Ascending aorta (tissue), 2 donors: ENCODE measurements around the gene CCDC170. TPM values are rescaled to one million over a fixed set of nuclear protein-coding genes. Genes with fewer than 3 reads are reported as not detected.
"Not testable (repeated sequence)": the region's sequence is repeated elsewhere in the genome, so short reads cannot be mapped to it uniquely, and the experiment has no call there.

ENCODE experiments used
- DNase-seq, 2 donors: peaks; one replicate each; pipeline ENCODE4 v3.0.0-alpha.2; 2019; ENCODE audit warnings: low spot score in 2 of 2
- H3K27ac ChIP-seq, 2 donors: fragments of 200-600 bp; sonication (generic); one replicate each; pipeline ENCODE4 v1.5.1; 2016 to 2017; ENCODE audit warnings: mild to moderate bottlenecking in 1 of 2
- H3K27me3 ChIP-seq: fragments of 200-600 bp; sonication (generic); one replicate; pipeline ENCODE4 v1.5.1; 2017
- H3K36me3 ChIP-seq, 2 donors: fragments of 200-600 bp; sonication (generic); one replicate each; pipeline ENCODE4 v1.5.1; 2016
- H3K4me1 ChIP-seq, 2 donors: fragments of 200-600 bp; sonication (generic); one replicate each; pipeline ENCODE4 v1.5.1; 2016 to 2017; ENCODE audit warnings: mild to moderate bottlenecking in 1 of 2
- H3K4me3 ChIP-seq, 2 donors: fragments of 200-600 bp; sonication (generic); one replicate each; pipeline ENCODE4 v1.5.1; 2016 to 2017; ENCODE audit warnings: mild to moderate bottlenecking in 1 of 2
- H3K9me3 ChIP-seq, 2 donors: fragments of 200-600 bp; sonication (generic); one replicate each; pipeline ENCODE4 v1.5.1; 2016
- intact Hi-C: fragments of 100-400 bp; cut with DNase I; formaldehyde crosslinking; loops from one replicate; pipeline ENCODE4 v1.15.1; 2023
- total RNA-seq: library from RNA; depleted of rRNA; stranded (reverse); fragments of >200 nt; gene quantifications from one replicate; pipeline ENCODE4 v1.1.0, GENCODE V29; 2016
- TF ChIP-seq, protein P1 (sequence below), 3 experiments: fragments of 200-600 bp in 2 of 3; fragments of 450-650 bp in 1 of 3; sonication (generic) in 2 of 3; IDR thresholded peaks; one replicate each; pipeline ENCODE4 v1.5.1; 2016 to 2019; ENCODE audit warnings: antibody characterized with exemption in 3 of 3, mild to moderate bottlenecking in 1 of 3, moderate library complexity in 1 of 3

Gene CCDC170
- total RNA-seq, 1 donor from 2014 or later, result not detected

DNA sequence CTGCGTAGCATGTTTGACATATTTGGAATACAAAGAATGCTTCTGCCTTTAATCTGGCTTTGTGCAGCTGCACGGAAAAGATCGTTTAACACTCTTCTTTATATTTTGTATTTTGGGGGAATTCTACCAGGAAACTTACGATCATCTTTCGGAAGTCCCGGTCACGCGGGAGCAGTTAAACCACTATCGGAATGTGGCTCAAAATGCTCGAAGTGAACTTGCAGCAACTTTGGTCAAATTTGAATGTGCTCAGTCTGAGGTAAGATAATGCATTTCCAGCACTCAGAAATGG, 42.3 kb downstream of the CCDC170 start:
- no peak for DNase-seq
- intact Hi-C loops, result no loop called here
- no peak overlapping the region for H3K27ac ChIP-seq
- no peak overlapping the region for H3K4me3 ChIP-seq
- H3K27me3 ChIP-seq, result no peaks in the 10 kb centered on the region
- TF ChIP-seq, protein P1, sequence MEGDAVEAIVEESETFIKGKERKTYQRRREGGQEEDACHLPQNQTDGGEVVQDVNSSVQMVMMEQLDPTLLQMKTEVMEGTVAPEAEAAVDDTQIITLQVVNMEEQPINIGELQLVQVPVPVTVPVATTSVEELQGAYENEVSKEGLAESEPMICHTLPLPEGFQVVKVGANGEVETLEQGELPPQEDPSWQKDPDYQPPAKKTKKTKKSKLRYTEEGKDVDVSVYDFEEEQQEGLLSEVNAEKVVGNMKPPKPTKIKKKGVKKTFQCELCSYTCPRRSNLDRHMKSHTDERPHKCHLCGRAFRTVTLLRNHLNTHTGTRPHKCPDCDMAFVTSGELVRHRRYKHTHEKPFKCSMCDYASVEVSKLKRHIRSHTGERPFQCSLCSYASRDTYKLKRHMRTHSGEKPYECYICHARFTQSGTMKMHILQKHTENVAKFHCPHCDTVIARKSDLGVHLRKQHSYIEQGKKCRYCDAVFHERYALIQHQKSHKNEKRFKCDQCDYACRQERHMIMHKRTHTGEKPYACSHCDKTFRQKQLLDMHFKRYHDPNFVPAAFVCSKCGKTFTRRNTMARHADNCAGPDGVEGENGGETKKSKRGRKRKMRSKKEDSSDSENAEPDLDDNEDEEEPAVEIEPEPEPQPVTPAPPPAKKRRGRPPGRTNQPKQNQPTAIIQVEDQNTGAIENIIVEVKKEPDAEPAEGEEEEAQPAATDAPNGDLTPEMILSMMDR (IDR thresholded peaks at IDR 0.05), result no peak
- H3K9me3 ChIP-seq, result peaks cover 0 to 8% of the 10 kb centered on the region in 2 donors
- H3K36me3 ChIP-seq, result no peaks in the 10 kb centered on the region
- H3K4me1 ChIP-seq, result no peaks in the 10 kb centered on the region

DNA sequence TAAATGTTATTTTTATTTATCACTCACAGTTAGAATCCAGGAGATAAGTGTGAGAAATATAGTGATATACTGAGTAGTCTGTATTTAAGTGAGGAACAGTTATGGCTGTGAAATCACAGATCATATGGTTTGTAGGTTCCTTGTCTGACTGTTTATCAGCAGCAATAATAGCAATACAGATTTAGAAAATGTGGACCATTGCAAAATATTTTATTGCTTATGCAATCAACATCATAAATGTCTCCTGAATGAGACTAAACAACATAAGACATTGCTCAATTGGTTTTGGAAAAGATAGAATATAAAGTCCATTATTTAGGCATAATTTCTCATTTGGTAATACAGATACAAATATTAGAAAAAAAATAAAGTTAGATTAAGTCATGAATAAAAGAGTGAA, 43.7 kb downstream of the CCDC170 start:
- no peaks in the 10 kb centered on the region for H3K27me3 ChIP-seq
- no peaks in the 10 kb centered on the region for H3K4me1 ChIP-seq
- DNase-seq, result no peak
- intact Hi-C loops, result no loop called here
- TF ChIP-seq, protein P1 (IDR thresholded peaks at IDR 0.05), result no peak
- H3K9me3 ChIP-seq, result peaks cover 0 to 8% of the 10 kb centered on the region in 2 donors
- no peak overlapping the region for H3K27ac ChIP-seq
- H3K4me3 ChIP-seq, result no peak overlapping the region
- H3K36me3 ChIP-seq, result no peaks in the 10 kb centered on the region

DNA sequence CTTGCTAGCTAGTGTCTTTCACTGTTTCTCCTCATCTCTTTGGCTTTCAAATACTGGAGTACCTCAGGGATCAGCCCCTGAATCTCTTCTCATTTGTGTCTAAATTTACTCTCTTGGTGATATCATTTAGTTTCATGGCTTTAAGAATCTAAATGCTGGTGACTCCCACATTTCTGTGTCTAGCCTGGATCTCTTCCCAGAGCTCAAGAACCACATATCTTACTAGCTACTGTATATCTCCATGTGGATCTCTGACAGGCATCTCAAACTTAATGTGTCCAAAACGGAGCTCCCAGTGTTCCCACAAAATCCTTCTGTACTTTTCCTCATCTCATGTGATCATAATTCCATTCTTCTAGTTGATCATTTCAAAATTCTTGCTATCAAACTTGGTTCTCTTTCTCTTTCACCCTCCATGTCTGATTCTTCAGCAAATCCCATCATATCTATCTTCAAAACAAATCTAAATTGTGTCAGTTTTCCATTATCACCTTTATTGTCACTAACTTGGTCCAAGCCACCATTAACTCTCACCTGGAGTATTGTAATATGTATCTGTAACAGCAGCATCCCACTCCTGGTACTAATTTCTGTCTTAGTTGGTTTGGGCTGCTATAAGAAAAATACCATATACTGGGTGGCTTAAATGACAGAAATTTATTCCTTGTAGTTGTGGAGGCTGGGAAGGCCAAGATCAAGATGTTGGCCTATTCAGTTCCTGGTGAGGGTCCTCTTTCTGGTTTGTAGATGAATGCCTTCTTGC, 45.9 kb downstream of the CCDC170 start:
- Histone ChIP-seq H3K4me1 (no peaks in the 10 kb centered on the region), H3K36me3 (no peaks in the 10 kb centered on the region), H3K27ac (no peak overlapping the region), H3K9me3 (peaks cover 0 to 8% of the 10 kb centered on the region in 2 donors), H3K4me3 (no peak overlapping the region), H3K27me3 (no peaks in the 10 kb centered on the region)
- intact Hi-C loops, result no loop called here
- TF ChIP-seq, protein P1 (IDR thresholded peaks at IDR 0.05), result no peak
- DNase-seq, result no peak

DNA sequence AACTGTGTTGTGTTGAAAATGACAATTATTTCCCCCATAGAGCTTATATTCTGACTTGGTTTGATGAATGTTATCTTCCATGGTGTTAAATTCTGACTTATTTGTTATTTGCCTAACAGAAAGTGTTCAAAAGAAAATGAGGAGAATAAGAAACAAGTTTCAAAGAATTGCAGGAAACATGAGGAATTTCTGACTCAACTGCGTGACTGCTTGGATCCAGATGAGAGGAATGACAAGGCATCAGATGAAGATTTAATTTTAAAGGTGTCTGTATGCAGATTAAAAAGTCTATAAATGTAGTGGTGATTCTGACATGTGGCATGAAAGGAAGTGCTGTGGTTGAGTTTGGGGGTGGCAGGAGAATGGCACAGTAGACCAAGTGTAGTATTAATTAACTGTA, 50.6 kb downstream of the CCDC170 start:
- intact Hi-C loops, result no loop called here
- no peak for DNase-seq
- Histone ChIP-seq H3K9me3 (peaks cover 0 to 6% of the 10 kb centered on the region in 2 donors), H3K4me3 (no peak overlapping the region), H3K27me3 (no peaks in the 10 kb centered on the region), H3K27ac (no peak overlapping the region), H3K4me1 (no peaks in the 10 kb centered on the region), H3K36me3 (no peaks in the 10 kb centered on the region)
- TF ChIP-seq, protein P1 (IDR thresholded peaks at IDR 0.05), result no peak

DNA sequence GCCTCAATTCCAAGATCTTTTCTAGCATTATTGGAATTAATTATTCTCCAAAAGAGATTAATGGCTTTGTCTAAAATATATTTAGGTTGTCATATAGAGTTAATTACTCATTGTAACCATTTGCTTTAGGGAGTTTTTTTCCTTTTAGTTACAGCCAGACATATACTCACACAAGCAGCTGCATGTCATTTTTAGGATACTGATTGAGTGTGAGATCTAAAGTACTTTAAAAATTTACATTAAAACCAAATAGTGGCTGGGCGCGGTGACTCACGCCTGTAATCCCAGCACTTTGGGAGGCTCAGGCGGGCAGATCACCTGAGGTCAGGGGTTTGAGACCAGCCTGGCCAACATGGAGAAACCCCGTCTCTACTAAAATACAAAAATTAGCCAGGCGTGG, 51.1 kb downstream of the CCDC170 start:
- H3K27me3 ChIP-seq, H3K36me3 ChIP-seq, H3K27ac ChIP-seq, H3K4me1 ChIP-seq, H3K9me3 ChIP-seq, intact Hi-C loops, H3K4me3 ChIP-seq, DNase-seq: not testable (repeated sequence)

DNA sequence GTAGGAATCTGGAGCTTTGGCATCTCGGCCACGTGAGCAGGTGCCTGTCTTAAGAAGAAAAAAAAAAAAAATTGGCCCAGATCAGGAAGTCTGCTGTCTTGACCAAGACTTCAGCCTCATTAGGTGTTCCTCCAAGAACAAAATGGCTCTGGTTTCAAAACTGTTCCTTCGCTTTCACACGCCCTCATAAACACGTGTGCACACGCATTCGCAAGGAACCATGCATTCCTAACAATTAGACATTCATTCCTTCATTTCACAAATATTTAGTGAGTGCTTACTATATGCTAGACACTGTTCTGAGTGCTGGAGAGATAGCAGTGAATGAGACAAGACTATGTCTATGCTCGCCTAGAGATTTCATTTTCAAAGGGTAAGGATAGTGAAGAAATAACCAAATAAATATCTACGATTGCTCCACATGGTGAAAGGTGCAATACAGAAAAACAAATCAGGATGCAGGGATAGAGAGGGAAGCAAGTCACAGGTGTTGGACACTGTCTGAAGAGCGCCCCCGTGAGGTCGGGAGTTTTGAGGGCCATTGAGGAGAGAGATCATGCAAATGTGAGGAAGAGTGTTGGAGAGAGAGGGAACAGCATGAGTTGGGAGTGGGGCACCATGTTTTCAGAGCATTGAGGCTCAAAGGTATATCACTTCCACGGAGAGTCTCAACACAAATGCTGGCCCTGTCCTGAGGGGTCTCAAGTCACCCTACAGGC, 53.3 kb downstream of the CCDC170 start:
- Histone ChIP-seq H3K9me3 (no peaks in the 10 kb centered on the region), H3K4me3 (no peak overlapping the region), H3K27ac (no peak overlapping the region), H3K4me1 (no peaks in the 10 kb centered on the region), H3K36me3 (no peaks in the 10 kb centered on the region), H3K27me3 (no peaks in the 10 kb centered on the region)
- TF ChIP-seq, protein P1 (IDR thresholded peaks at IDR 0.05), result no peak
- intact Hi-C loops, result no loop called here
- DNase-seq, result no peak
